Measurements from ENCODE around the gene MLH1.

DNA sequence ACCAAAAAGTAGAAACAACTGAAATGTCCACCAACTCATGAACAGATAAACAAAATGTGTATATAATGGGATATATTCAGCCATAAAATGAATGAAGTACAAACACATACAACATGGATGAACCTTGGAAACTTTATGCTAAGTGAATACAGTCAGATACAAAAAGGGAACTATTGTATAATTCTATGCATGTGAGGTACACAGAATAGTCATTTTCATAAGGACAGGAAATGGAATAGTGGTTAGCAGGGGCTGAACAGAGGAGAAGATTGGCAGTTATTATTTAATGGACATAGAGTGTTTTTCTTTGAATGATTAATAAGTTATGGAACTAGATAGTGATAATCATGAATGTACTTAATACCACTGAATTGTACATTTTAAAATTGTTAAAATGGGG lies 28.5 kb upstream of the MLH1 start:
- TF ChIP-seq, protein P1, sequence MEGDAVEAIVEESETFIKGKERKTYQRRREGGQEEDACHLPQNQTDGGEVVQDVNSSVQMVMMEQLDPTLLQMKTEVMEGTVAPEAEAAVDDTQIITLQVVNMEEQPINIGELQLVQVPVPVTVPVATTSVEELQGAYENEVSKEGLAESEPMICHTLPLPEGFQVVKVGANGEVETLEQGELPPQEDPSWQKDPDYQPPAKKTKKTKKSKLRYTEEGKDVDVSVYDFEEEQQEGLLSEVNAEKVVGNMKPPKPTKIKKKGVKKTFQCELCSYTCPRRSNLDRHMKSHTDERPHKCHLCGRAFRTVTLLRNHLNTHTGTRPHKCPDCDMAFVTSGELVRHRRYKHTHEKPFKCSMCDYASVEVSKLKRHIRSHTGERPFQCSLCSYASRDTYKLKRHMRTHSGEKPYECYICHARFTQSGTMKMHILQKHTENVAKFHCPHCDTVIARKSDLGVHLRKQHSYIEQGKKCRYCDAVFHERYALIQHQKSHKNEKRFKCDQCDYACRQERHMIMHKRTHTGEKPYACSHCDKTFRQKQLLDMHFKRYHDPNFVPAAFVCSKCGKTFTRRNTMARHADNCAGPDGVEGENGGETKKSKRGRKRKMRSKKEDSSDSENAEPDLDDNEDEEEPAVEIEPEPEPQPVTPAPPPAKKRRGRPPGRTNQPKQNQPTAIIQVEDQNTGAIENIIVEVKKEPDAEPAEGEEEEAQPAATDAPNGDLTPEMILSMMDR (IDR thresholded peaks at IDR 0.05), result no peak
- TF ChIP-seq EP300 (IDR thresholded peaks at IDR 0.05), result no peak

Data from ovary (tissue), 3 donors.